ENCODE data around the gene LOXL1. TPM values are rescaled to one million over a fixed set of nuclear protein-coding genes. Genes with fewer than 3 reads are reported as not detected.
A peak's percentile ranks its signal among the peaks of the same experiment; 100 is the strongest.

Gene LOXL1
- total RNA-seq, 4 donors from 2014 or later, result 4.9 to 11.2 (median 5.7) TPM

DNA sequence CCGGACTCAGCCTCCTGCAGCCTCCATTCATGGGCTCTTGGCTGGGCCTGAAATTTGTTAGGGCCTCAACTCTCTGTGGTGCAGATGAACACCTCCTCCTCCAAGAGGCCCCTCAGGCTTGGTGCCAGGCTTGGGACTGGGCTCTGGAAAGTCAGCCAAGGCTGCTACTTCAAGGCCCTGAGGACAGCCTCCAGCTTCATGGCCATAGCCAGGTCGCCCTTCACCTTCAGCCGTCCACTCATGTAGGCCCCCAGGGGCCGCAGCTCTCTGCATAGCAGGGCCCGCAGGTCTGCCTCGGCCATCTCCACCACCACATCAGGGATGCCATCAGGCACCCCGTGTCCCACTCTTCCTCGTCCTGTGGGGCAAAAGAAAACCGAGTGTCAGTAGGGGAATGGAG lies 57.5 kb downstream of the LOXL1 start:
- ATAC-seq (no peak), DNase-seq (no peak)
- H3K9me3 ChIP-seq, result no peaks in the 10 kb centered on the region
- in situ Hi-C loops (cut with MboI; ENCODE audit: low sequenced_read_pairs in 4 of 4), result loop anchor here in 2 of 4 donors (10.0 to 25.0 kb wide), 2 partner anchors 61 to 479 kb away; partner anchors contain the start of gene UBL7 (in 1 of the 2)
- H3K36me3 ChIP-seq, result peaks cover 0 to 17% of the 10 kb centered on the region in 2 donors
- peaks cover 56 to 73% of the 10 kb centered on the region in 2 donors for H3K4me1 ChIP-seq
- TF ChIP-seq, protein P1, sequence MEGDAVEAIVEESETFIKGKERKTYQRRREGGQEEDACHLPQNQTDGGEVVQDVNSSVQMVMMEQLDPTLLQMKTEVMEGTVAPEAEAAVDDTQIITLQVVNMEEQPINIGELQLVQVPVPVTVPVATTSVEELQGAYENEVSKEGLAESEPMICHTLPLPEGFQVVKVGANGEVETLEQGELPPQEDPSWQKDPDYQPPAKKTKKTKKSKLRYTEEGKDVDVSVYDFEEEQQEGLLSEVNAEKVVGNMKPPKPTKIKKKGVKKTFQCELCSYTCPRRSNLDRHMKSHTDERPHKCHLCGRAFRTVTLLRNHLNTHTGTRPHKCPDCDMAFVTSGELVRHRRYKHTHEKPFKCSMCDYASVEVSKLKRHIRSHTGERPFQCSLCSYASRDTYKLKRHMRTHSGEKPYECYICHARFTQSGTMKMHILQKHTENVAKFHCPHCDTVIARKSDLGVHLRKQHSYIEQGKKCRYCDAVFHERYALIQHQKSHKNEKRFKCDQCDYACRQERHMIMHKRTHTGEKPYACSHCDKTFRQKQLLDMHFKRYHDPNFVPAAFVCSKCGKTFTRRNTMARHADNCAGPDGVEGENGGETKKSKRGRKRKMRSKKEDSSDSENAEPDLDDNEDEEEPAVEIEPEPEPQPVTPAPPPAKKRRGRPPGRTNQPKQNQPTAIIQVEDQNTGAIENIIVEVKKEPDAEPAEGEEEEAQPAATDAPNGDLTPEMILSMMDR (IDR thresholded peaks at IDR 0.05 in 4 of 5, conservative IDR thresholded peaks at IDR 0.05 in 1 of 5), result no peak
- no peak for TF ChIP-seq POLR2A (IDR thresholded peaks at IDR 0.05)
- no peak overlapping the region for H3K4me3 ChIP-seq
- intact Hi-C loops (cut with DNase I; ENCODE audit: low total_unique reads), result no loop called here
- peak overlapping the region; percentile 88 to 94 (median 90) for H3K27ac ChIP-seq
- H3K27me3 ChIP-seq, result no peaks in the 10 kb centered on the region

DNA sequence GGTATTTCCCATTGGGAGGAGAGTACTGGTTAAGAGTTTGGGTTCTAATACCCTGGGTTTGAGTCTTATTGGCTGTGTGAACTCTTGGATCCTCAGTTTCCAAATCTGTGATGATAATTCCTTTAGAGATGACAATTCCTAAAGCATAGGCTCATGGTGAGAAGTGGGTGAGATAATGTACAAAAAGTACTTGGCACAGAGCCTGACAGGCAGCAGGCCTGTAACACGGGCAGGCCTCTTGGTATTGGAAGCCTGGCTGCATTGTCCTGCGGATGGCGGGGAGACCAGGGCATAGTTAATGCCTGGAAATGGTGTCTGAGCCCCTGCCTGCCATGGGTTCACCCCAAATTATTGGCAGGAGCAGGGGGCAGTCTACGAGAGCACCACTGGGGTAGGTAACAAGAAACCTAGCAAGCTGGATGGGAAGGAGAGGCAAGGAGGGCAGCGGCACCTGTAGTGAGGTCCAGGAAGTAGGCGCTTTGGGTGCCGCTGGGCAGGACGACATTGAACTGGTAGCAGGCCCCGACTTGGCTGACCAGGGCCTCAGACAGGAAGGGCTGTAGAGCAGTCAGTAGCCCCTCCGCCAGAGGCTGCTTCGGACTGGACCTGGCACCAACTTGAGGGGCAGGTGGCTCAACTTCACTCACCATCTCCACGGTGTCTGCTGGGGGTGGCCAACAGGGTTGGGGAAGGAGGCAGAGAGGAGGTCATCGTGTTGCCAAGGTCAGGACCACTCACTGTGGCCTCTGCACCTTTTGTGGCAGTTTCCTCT lies 58.1 kb downstream of the LOXL1 start:
- H3K9me3 ChIP-seq, result no peaks in the 10 kb centered on the region
- ATAC-seq, result no peak
- H3K36me3 ChIP-seq, result peaks cover 0 to 17% of the 10 kb centered on the region in 2 donors
- no peak for TF ChIP-seq POLR2A (IDR thresholded peaks at IDR 0.05)
- TF ChIP-seq, protein P1 (IDR thresholded peaks at IDR 0.05 in 4 of 5, conservative IDR thresholded peaks at IDR 0.05 in 1 of 5), result no peak
- peak overlapping the region; percentile 88 to 94 (median 90) for H3K27ac ChIP-seq
- no peaks in the 10 kb centered on the region for H3K27me3 ChIP-seq
- intact Hi-C loops (cut with DNase I; ENCODE audit: low total_unique reads) (no loop called here), in situ Hi-C loops (cut with MboI; ENCODE audit: low sequenced_read_pairs in 4 of 4) (loop anchor here in 2 of 4 donors (10.0 to 25.0 kb wide), 2 partner anchors 60 to 478 kb away; partner anchors contain the start of gene UBL7 (in 1 of the 2))
- H3K4me1 ChIP-seq, result peaks cover 56 to 79% of the 10 kb centered on the region in 2 donors
- no peak for DNase-seq
- H3K4me3 ChIP-seq, result no peak overlapping the region

GRCh38 chr15:73985101-73985873 lies 59.0 kb downstream of the LOXL1 start:
- no peak for ATAC-seq
- H3K27ac ChIP-seq, result peak overlapping the region; percentile 88 to 94 (median 90)
- H3K36me3 ChIP-seq, result peaks cover 0 to 17% of the 10 kb centered on the region in 2 donors
- TF ChIP-seq, protein P1 (IDR thresholded peaks at IDR 0.05 in 4 of 5, conservative IDR thresholded peaks at IDR 0.05 in 1 of 5), result no peak
- no peak for TF ChIP-seq POLR2A (IDR thresholded peaks at IDR 0.05)
- H3K4me1 ChIP-seq, result peaks cover 57 to 88% of the 10 kb centered on the region in 2 donors
- intact Hi-C loops (cut with DNase I; ENCODE audit: low total_unique reads) (no loop called here), in situ Hi-C loops (cut with MboI; ENCODE audit: low sequenced_read_pairs in 4 of 4) (loop anchor here in 2 of 4 donors (10.0 to 25.0 kb wide), 2 partner anchors 60 to 477 kb away; partner anchors contain the start of gene UBL7 (in 1 of the 2))
- no peaks in the 10 kb centered on the region for H3K9me3 ChIP-seq
- no peak overlapping the region for H3K4me3 ChIP-seq
- DNase-seq, result no peak
- H3K27me3 ChIP-seq, result no peaks in the 10 kb centered on the region

DNA sequence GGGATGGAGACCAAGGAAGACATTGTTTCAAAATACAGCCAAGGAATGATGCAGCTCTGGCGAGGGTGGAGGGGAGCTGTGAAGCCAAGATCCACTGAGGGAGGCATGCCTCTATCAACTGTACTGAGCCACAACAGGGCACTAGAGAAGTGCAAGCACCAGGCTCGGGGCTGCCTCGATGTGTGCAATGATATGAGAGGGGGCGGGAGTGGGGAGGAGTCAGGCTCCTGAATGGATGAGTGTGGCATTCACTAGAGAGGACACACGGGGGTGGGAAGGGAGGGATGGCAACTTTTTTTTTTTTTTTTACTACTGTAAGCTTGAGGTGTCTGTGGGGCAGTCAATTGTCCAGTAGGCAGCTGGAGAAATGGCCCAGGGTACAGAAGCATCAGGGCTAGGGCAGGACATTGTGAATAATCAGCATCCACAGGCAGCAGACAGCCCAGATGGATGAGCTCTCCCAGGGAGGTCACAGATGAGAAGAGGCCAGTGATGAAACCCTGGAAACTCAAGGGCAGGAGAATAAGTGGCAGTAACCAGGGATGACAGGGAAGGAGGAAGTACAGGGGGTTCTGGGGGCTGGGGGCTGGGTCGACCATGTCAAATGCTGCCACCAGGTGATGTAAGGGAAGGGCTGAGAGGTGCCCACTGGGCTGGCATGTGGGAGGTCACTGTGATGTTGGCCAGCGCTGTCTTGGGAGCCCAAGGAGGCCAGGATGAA lies 60.0 kb downstream of the LOXL1 start:
- no peak overlapping the region for H3K4me3 ChIP-seq
- ATAC-seq (no peak), DNase-seq (no peak)
- H3K27ac ChIP-seq, result peak overlapping the region; percentile 5 to 94 (median 90)
- H3K9me3 ChIP-seq, result no peaks in the 10 kb centered on the region
- no peak for TF ChIP-seq POLR2A (IDR thresholded peaks at IDR 0.05)
- TF ChIP-seq, protein P1 (IDR thresholded peaks at IDR 0.05 in 4 of 5, conservative IDR thresholded peaks at IDR 0.05 in 1 of 5), result no peak
- intact Hi-C loops (cut with DNase I; ENCODE audit: low total_unique reads) (no loop called here), in situ Hi-C loops (cut with MboI; ENCODE audit: low sequenced_read_pairs in 4 of 4) (loop anchor here in 2 of 4 donors (10.0 to 25.0 kb wide), 2 partner anchors 59 to 476 kb away; partner anchors contain the start of gene UBL7 (in 1 of the 2))
- H3K36me3 ChIP-seq, result peaks cover 0 to 17% of the 10 kb centered on the region in 2 donors
- H3K4me1 ChIP-seq, result peaks cover 66 to 94% of the 10 kb centered on the region in 2 donors
- no peaks in the 10 kb centered on the region for H3K27me3 ChIP-seq
